Measurements from ENCODE around the gene GPR39. TPM values are rescaled to one million over a fixed set of nuclear protein-coding genes. Genes with fewer than 3 reads are reported as not detected.

The GPR39 gene
- total and polyA plus RNA-seq, 2 donors (not counting 1 experiment from before 2014, with no cell fraction given): not detected

GRCh38 chr2:132383956-132384355 lies 32.6 kb upstream of the GPR39 start:
- Mint-ChIP-seq H3K9me3 (ENCODE audit: insufficient read depth) (no peaks in the 10 kb centered on the region), H3K27ac (no peak overlapping the region), H3K27me3 (no peaks in the 10 kb centered on the region), H3K4me1 (peaks cover 7% of the 10 kb centered on the region), H3K4me3 (no peak overlapping the region)
- ATAC-seq (ENCODE audit: low read depth): no peak
- CTCF ChIA-PET: no interaction called here
- Histone ChIP-seq H2AFZ (ENCODE audit: insufficient read depth, low read depth, low read length, poor library complexity, severe bottlenecking) (peak overlapping the region; percentile 12), H3K79me2 (ENCODE audit: control insufficient read depth, insufficient read depth, low read length) (no peaks in the 10 kb centered on the region), H4K20me1 (ENCODE audit: control insufficient read depth, insufficient read depth, low read length, poor library complexity, severe bottlenecking) (no peaks in the 10 kb centered on the region), H3K36me3 (replicated peaks in 1 of 2; ENCODE audit: control extremely low read depth in 1 of 2, control insufficient read depth in 1 of 2, extremely low read depth in 1 of 2, insufficient read depth in 2 of 2, low read length in 1 of 2) (no peaks in the 10 kb centered on the region), H3K27me3 (replicated peaks in 1 of 4; ENCODE audit: control extremely low read depth in 1 of 4, control insufficient read depth in 3 of 4, insufficient read depth in 4 of 4, low read length in 3 of 4) (no peaks in the 10 kb centered on the region), H3K27ac (ENCODE audit: low read length in 2 of 2) (no peak overlapping the region), H3K4me2 (replicated peaks; ENCODE audit: low read depth, low read length, poor library complexity, severe bottlenecking) (no peak overlapping the region), H3K4me3 (ENCODE audit: control extremely low read depth in 1 of 5, extremely low read depth in 1 of 5, insufficient read depth in 1 of 5, low read depth in 2 of 5, low read length in 4 of 5) (no peak overlapping the region), H3K9me3 (ENCODE audit: control extremely low read depth in 1 of 3, control insufficient read depth in 2 of 3, insufficient read depth in 1 of 3, low read length in 2 of 3) (peaks cover 1 to 6% (median 3%) of the 10 kb centered on the region in 3 donors), H3K9ac (ENCODE audit: low read length) (no peak overlapping the region), H3K4me1 (ENCODE audit: control insufficient read depth in 2 of 2, insufficient read depth in 2 of 2, low read length in 2 of 2) (no peaks in the 10 kb centered on the region)
- no peak for DNase-seq
- no peak for TF ChIP-seq EZH2 (IDR thresholded peaks at IDR 0.05; ENCODE audit: borderline replicate concordance, insufficient read depth, low read depth, low read length, poor library complexity, severe bottlenecking)
- TF ChIP-seq CTCF (IDR thresholded peaks at IDR 0.05): no peak
- POLR2A ChIA-PET: no interaction called here
- intact Hi-C loops (cut with micrococcal nuclease): no loop called here
- WGBS (ENCODE audit: insufficient coverage): 6% methylated on average over 4 of the region's 8 CpGs

- no peak for ATAC-seq (ENCODE audit: low read depth)
These were observed 32.0 kb upstream of the GPR39 start for GRCh38 chr2:132384491-132385151.

More at GRCh38 chr2:132384491-132385151, 32.0 kb upstream of the GPR39 start:
- Histone ChIP-seq H3K4me3 (ENCODE audit: control extremely low read depth in 1 of 5, extremely low read depth in 1 of 5, insufficient read depth in 1 of 5, low read depth in 2 of 5, low read length in 4 of 5) (no peak overlapping the region), H3K9ac (ENCODE audit: low read length) (no peak overlapping the region), H3K27ac (ENCODE audit: low read length in 2 of 2) (no peak overlapping the region), H3K4me2 (replicated peaks; ENCODE audit: low read depth, low read length, poor library complexity, severe bottlenecking) (no peak overlapping the region), H3K9me3 (ENCODE audit: control extremely low read depth in 1 of 3, control insufficient read depth in 2 of 3, insufficient read depth in 1 of 3, low read length in 2 of 3) (peaks cover 1 to 6% (median 3%) of the 10 kb centered on the region in 3 donors), H3K27me3 (replicated peaks in 1 of 4; ENCODE audit: control extremely low read depth in 1 of 4, control insufficient read depth in 3 of 4, insufficient read depth in 4 of 4, low read length in 3 of 4) (no peaks in the 10 kb centered on the region), H2AFZ (ENCODE audit: insufficient read depth, low read depth, low read length, poor library complexity, severe bottlenecking) (peak overlapping the region; percentile 12), H3K4me1 (ENCODE audit: control insufficient read depth in 2 of 2, insufficient read depth in 2 of 2, low read length in 2 of 2) (no peaks in the 10 kb centered on the region), H4K20me1 (ENCODE audit: control insufficient read depth, insufficient read depth, low read length, poor library complexity, severe bottlenecking) (no peaks in the 10 kb centered on the region), H3K79me2 (ENCODE audit: control insufficient read depth, insufficient read depth, low read length) (no peaks in the 10 kb centered on the region), H3K36me3 (replicated peaks in 1 of 2; ENCODE audit: control extremely low read depth in 1 of 2, control insufficient read depth in 1 of 2, extremely low read depth in 1 of 2, insufficient read depth in 2 of 2, low read length in 1 of 2) (no peaks in the 10 kb centered on the region)
- Mint-ChIP-seq H3K4me3 (no peak overlapping the region), H3K9me3 (ENCODE audit: insufficient read depth) (no peaks in the 10 kb centered on the region), H3K27me3 (no peaks in the 10 kb centered on the region), H3K4me1 (peaks cover 7% of the 10 kb centered on the region), H3K27ac (no peak overlapping the region)
- DNase-seq: peak; percentile 7
- 34% methylated on average over 3 of the region's 4 CpGs for WGBS (ENCODE audit: insufficient coverage)
- TF ChIP-seq EZH2 (IDR thresholded peaks at IDR 0.05; ENCODE audit: borderline replicate concordance, insufficient read depth, low read depth, low read length, poor library complexity, severe bottlenecking) (no peak), CTCF (IDR thresholded peaks at IDR 0.05) (no peak)
- intact Hi-C loops (cut with micrococcal nuclease): no loop called here
- CTCF ChIA-PET: no interaction called here
- POLR2A ChIA-PET: no interaction called here

Measured in B cell (primary cell).